Measurements from ENCODE around the gene ZNF385B. TPM values are rescaled to one million over a fixed set of nuclear protein-coding genes. Genes with fewer than 3 reads are reported as not detected.

Gene ZNF385B
- total and polyA plus RNA-seq, 8 donors: 1.8 to 41.4 (median 3.5) TPM; not detected in 1

- Histone ChIP-seq H3K9me3 (peaks cover 0 to 11% (median 3%) of the 10 kb centered on the region in 4 donors), H3K36me3 (peaks cover 0 to 5% (median 0%) of the 10 kb centered on the region in 4 donors), H3K4me1 (peaks cover 0 to 5% (median 0%) of the 10 kb centered on the region in 4 donors), H3K27me3 (no peaks in the 10 kb centered on the region), H3K4me3 (no peak overlapping the region), H3K27ac (no peak overlapping the region)
- 58 to 80% (median 69%) methylated on average over 3 of the region's 3 CpGs for WGBS, 5 donors
- no peak for TF ChIP-seq POLR2AphosphoS5 (IDR thresholded peaks at IDR 0.05)
- TF ChIP-seq CTCF (IDR thresholded peaks at IDR 0.05): no peak
- no peak for TF ChIP-seq POLR2A (IDR thresholded peaks at IDR 0.05)
- no peak for TF ChIP-seq EP300 (IDR thresholded peaks at IDR 0.05)
- intact Hi-C loops (cut with DNase I; ENCODE audit: low total_unique reads): no loop called here
- DNase-seq: no peak
These were observed 318.0 kb downstream of the ZNF385B start for GRCh38 chr2:179543361-179543901.

DNA sequence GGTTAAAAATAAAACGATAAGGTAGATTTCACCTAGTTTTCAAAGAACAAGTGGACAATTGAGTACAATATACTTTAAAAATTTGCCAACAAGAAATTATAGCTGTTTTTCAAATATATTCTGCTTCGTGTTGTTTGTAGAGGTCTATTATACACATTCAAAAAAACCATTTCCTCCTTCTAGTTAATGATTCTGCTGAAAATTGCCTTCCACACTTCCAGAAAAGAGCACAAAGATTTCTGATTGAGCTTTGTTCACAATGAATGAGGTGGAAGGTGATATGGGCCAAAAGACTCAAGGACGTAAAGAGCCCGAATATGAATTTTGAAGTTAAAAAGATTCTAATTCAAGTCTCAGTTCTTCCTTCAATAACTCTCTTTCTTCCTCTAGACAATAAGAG is 319.8 kb downstream of the ZNF385B start:
- intact Hi-C loops (cut with DNase I; ENCODE audit: low total_unique reads): no loop called here
- peaks cover 0 to 5% (median 0%) of the 10 kb centered on the region in 4 donors for H3K4me1 ChIP-seq
- peaks cover 0 to 11% (median 3%) of the 10 kb centered on the region in 4 donors for H3K9me3 ChIP-seq
- no peaks in the 10 kb centered on the region for H3K27me3 ChIP-seq
- H3K4me3 ChIP-seq: no peak overlapping the region
- no peak overlapping the region for H3K27ac ChIP-seq
- no peak for TF ChIP-seq CTCF (IDR thresholded peaks at IDR 0.05)
- TF ChIP-seq POLR2A (IDR thresholded peaks at IDR 0.05): no peak
- no peak for TF ChIP-seq EP300 (IDR thresholded peaks at IDR 0.05)
- no peak for TF ChIP-seq POLR2AphosphoS5 (IDR thresholded peaks at IDR 0.05)
- peaks cover 0 to 5% (median 0%) of the 10 kb centered on the region in 4 donors for H3K36me3 ChIP-seq
- WGBS, 5 donors: 30 to 57% (median 42%) methylated on average over 4 of the region's 4 CpGs
- DNase-seq: peak in 1 of 2 donors; percentile 39

DNA sequence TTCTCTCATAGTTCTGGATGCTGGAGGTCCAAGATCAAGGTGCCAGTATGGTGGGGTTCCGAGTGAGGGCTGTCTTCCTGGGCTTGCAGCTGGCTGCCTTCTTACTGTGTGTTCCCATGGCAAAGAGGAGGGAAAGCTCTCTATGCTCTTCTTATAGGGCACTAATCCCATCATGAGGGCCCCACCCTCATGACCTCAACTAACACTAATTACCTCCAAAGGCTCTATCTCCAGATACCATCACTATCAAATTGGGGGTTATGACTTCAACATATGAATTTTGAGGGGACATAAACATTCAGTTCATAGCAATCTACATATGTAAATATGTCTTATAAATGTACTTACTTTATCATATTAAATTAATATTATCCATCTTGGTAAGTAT is 322.3 kb downstream of the ZNF385B start:
- H3K4me1 ChIP-seq: peaks cover 0 to 5% (median 0%) of the 10 kb centered on the region in 4 donors
- H3K36me3 ChIP-seq: peaks cover 0 to 5% (median 0%) of the 10 kb centered on the region in 4 donors
- intact Hi-C loops (cut with DNase I; ENCODE audit: low total_unique reads): no loop called here
- H3K4me3 ChIP-seq: no peak overlapping the region
- DNase-seq: no peak
- H3K27ac ChIP-seq: no peak overlapping the region
- H3K9me3 ChIP-seq: peaks cover 0 to 11% (median 3%) of the 10 kb centered on the region in 4 donors
- 86 to 100% (median 90%) methylated on average over 1 of the region's 1 CpG for WGBS, 5 donors
- no peak for TF ChIP-seq CTCF (IDR thresholded peaks at IDR 0.05)
- TF ChIP-seq EP300 (IDR thresholded peaks at IDR 0.05): no peak
- TF ChIP-seq POLR2AphosphoS5 (IDR thresholded peaks at IDR 0.05): no peak
- no peak for TF ChIP-seq POLR2A (IDR thresholded peaks at IDR 0.05)
- no peaks in the 10 kb centered on the region for H3K27me3 ChIP-seq

- TF ChIP-seq POLR2AphosphoS5 (IDR thresholded peaks at IDR 0.05): no peak
- TF ChIP-seq EP300 (IDR thresholded peaks at IDR 0.05): no peak
- TF ChIP-seq POLR2A (IDR thresholded peaks at IDR 0.05): no peak
- no peak for TF ChIP-seq CTCF (IDR thresholded peaks at IDR 0.05)
- H3K4me1 ChIP-seq: peaks cover 0 to 5% (median 0%) of the 10 kb centered on the region in 4 donors
- H3K36me3 ChIP-seq: peaks cover 0 to 5% (median 0%) of the 10 kb centered on the region in 4 donors
- no peaks in the 10 kb centered on the region for H3K27me3 ChIP-seq
- H3K9me3 ChIP-seq: peaks cover 0 to 11% (median 3%) of the 10 kb centered on the region in 4 donors
- DNase-seq: no peak
- H3K27ac ChIP-seq: no peak overlapping the region
- 71 to 89% (median 83%) methylated on average over 1 of the region's 1 CpG for WGBS, 5 donors
- intact Hi-C loops (cut with DNase I; ENCODE audit: low total_unique reads): no loop called here
- H3K4me3 ChIP-seq: no peak overlapping the region
These were observed 322.8 kb downstream of the ZNF385B start for GRCh38 chr2:179538406-179539123.

Measured in stomach (tissue), 9 donors.